GM10266 (cell line): ENCODE results near the gene CDH22.

ENCODE experiments used
- DNase-seq: peaks from one replicate; pipeline ENCODE4 v3.0.0; 2012; ENCODE audit errors: extremely low spot score
- TF ChIP-seq, protein P1 (sequence below): IDR thresholded peaks from 2 replicates; pipeline ENCODE4 v1.5.1; 2012; ENCODE audit warnings: mild to moderate bottlenecking, low read depth; ENCODE audit not compliant: control insufficient read depth, insufficient read depth; ENCODE audit errors: missing control alignments

Gene CDH22

DNA sequence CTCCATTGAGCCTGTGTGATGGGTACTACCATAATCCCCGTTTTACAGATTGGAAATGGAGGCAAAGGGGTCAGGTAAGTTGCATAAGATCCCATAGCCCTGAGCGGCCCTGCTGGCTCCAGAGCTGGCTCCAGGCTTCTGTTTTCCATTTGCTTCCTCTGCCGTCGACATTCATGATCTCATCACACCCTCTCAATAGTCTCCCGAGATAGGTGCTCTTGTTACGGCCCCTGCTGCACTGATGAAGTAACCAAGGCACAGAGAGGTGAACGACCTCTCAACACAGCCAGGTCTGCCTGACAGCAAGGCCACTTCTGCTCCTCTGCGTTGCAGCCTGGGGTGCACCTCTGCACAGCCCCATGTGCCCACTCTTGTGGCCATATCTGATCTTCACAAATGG is 16.9 kb downstream of the CDH22 start:
- no peak for DNase-seq

DNA sequence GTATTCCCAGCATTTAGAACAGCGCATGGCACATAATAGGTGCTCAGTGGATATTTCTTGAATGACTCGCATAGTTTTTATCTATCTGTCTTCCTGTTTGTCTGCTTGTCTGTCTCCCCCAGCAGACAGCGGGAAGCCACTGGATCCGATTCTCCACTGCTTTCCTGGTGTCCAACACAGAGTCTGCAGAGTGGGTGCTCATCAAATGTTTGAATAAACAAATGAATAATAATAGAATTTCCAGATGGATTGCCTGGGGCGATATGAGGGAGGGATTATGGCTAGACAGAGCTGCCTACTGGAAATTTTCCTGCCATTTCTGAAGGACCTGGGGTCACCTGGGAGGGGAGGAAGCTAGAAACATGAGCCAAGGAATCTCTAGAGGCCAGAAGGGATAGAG is 18.9 kb downstream of the CDH22 start:
- DNase-seq: no peak
- TF ChIP-seq, protein P1, sequence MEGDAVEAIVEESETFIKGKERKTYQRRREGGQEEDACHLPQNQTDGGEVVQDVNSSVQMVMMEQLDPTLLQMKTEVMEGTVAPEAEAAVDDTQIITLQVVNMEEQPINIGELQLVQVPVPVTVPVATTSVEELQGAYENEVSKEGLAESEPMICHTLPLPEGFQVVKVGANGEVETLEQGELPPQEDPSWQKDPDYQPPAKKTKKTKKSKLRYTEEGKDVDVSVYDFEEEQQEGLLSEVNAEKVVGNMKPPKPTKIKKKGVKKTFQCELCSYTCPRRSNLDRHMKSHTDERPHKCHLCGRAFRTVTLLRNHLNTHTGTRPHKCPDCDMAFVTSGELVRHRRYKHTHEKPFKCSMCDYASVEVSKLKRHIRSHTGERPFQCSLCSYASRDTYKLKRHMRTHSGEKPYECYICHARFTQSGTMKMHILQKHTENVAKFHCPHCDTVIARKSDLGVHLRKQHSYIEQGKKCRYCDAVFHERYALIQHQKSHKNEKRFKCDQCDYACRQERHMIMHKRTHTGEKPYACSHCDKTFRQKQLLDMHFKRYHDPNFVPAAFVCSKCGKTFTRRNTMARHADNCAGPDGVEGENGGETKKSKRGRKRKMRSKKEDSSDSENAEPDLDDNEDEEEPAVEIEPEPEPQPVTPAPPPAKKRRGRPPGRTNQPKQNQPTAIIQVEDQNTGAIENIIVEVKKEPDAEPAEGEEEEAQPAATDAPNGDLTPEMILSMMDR: no peak

More for the DNA sequence above, 16.9 kb downstream of the CDH22 start:
- TF ChIP-seq, protein P1: no peak

DNA sequence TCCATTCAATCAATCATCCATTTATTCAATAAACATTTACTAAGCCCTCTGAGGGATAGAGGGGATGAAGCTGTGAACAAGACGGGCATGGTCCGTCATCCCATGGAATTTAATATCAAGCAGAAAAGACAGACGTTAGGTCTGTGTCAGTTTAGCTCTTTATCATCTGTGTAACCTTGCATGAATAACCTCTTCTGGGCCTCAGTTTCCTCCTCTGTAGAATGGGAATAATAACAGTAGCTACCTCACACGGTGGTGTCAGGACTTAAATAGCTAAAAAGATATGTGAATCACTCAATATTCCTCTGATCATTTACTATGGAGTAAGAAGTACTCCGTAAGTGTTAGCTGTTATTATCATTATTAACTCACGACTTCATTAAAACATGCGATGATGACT is 21.3 kb downstream of the CDH22 start:
- DNase-seq: no peak
- TF ChIP-seq, protein P1: no peak

DNA sequence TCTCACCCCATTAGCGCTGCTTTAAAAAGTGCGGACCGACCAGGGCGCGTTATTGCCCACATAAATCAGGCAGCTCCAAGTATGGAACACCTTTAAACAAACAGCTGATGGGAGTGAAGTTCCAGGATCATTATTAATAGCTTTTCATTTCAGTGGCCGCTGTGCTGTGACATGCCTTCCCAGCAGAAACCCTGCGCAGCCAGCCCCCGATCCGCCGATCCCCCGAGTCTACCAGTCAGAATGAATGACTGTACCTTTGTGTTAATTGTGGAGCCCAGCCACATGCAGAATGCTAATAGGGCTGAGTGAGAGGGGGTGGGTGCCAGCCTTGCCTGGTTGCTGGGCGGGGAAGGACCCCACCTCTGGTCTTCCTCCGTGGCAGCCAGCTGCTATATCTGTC is 21.9 kb downstream of the CDH22 start:
- TF ChIP-seq, protein P1: no peak
- DNase-seq: no peak

DNA sequence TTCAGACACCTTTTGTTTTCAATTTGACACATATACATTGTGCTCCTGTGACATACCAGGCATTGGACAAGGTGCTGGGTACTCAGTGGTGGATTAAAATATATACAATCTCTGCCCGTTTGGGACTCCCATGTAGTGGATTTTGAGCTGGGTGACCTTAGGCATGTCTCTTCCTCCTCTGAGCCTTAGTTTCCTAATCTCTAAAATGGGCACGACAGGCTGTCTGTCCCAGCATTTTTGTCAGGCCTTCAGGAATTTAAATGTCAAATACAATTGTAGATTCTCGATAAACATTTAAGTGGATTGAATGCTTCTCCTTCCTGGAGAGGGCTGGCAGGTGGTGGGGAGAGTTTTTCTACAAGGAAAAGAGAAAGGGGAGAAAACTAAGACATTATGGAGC is 22.6 kb downstream of the CDH22 start:
- no peak for DNase-seq

DNA sequence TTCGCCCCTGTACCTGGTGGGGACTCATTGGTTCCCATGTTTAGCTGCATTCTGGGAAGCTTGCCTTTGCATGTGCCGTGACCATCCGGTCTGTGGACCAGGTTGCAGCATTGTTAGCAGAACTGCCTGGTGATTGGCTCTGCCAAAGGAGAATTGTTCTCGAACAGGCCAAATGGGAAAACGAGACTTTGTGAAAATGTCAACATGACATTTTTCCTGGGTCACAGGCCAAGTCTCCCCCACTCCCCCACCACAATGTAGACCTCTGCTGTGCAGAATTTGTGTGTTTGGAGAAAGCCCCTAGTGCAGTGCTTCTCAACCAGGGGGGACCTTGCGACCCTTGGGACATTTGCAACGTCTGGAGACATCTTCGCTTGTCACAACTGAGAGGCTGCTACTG is 23.2 kb downstream of the CDH22 start:
- TF ChIP-seq, protein P1: no peak

More for the DNA sequence above, 22.6 kb downstream of the CDH22 start:
- TF ChIP-seq, protein P1: no peak

DNA sequence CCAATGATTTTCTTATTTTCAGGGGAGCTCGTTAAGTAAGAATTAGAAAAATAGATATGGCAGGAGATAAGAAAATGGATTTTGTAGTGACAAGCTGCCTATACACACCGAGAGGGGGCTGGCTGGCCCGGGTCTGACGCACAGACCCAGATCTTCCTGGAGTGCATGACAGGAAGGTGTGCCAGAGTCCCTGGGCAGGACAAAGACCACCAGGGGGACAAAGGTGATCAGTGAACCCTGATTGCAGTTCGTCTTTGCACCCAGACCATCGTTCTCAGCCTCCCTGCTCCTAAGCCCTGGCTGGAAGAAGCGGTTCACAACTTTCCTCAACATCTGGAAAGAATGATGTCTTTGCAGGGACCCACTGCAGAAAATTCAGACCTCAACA is 24.3 kb downstream of the CDH22 start:
- no peak for DNase-seq
- TF ChIP-seq, protein P1: no peak

More for the DNA sequence above, 23.2 kb downstream of the CDH22 start:
- no peak for DNase-seq
